Naive thymus-derived CD4-positive, alpha-beta T cell (primary cell): Measurements from ENCODE around the gene MLNR. TPM values are rescaled to one million over a fixed set of nuclear protein-coding genes. Genes with fewer than 3 reads are reported as not detected.

ENCODE experiments used
- ATAC-seq: fragments of 150-1000 bp; cut with Tn5 transposase; 2 replicates; pipeline ENCODE4 v1.10.0; 2021; ENCODE audit warnings: mild to moderate bottlenecking, moderate library complexity
- CTCF ChIA-PET: fragments of 350-600 bp; sonication (Branson Sonifier 250); formaldehyde crosslinking; loops from one replicate; lab custom pipeline; 2021; ENCODE audit warnings: antibody characterized with exemption; lab: Charles Lee
- POLR2A ChIA-PET: fragments of 350-600 bp; sonication (Branson Sonifier 250); formaldehyde crosslinking; loops from one replicate; lab custom pipeline; 2021; ENCODE audit warnings: antibody characterized with exemption, inconsistent platforms; lab: Charles Lee
- DNase-seq, 9 donors: peaks; one replicate each; pipeline versions ENCODE4 v3.0.0 to v3.0.0-alpha.2; 2020 to 2022; ENCODE audit warnings: mixed read lengths in 1 of 9
- H3K27ac ChIP-seq: one replicate; pipeline ENCODE4 v1.7.0; 2013; ENCODE audit warnings: mild to moderate bottlenecking, low read depth, low read length, moderate library complexity
- H3K27me3 ChIP-seq, 2 donors: one replicate each; pipeline ENCODE4 v1.7.0; 2013; ENCODE audit warnings: low read length in 2 of 2, mild to moderate bottlenecking in 2 of 2, moderate library complexity in 2 of 2; ENCODE audit not compliant: control insufficient read depth in 2 of 2, insufficient read depth in 2 of 2
- H3K36me3 ChIP-seq, 3 experiments: 1 replicate in 2 of 3; 2 replicates in 1 of 3; pipeline ENCODE4 v1.7.0; 2013; ENCODE audit warnings: low read length in 3 of 3, mild to moderate bottlenecking in 3 of 3, moderate library complexity in 1 of 3; ENCODE audit not compliant: insufficient read depth in 3 of 3, control insufficient read depth in 2 of 3
- H3K4me1 ChIP-seq, 2 donors: one replicate each; pipeline ENCODE4 v1.7.0; 2013; ENCODE audit warnings: low read length in 2 of 2, mild to moderate bottlenecking in 2 of 2, moderate library complexity in 1 of 2; ENCODE audit not compliant: control insufficient read depth in 2 of 2, insufficient read depth in 2 of 2
- H3K4me3 ChIP-seq: 2 replicates; pipeline ENCODE4 v1.7.0; 2013; ENCODE audit warnings: mild to moderate bottlenecking, low read length
- H3K9me3 ChIP-seq, 3 experiments: 1 replicate in 2 of 3; 2 replicates in 1 of 3; pipeline ENCODE4 v1.7.0; 2013; ENCODE audit warnings: low read length in 3 of 3; ENCODE audit not compliant: control insufficient read depth in 2 of 3
- H3K27ac Mint-ChIP-seq, 9 donors: one replicate each; pipeline ENCODE4 v1.8.0; 2020 to 2022; ENCODE audit warnings: mixed read lengths in 9 of 9, mild to moderate bottlenecking in 8 of 9, moderate library complexity in 5 of 9, inconsistent platforms in 2 of 9
- H3K27me3 Mint-ChIP-seq, 5 donors: one replicate each; pipeline ENCODE4 v1.8.0; 2021 to 2022; ENCODE audit warnings: mixed read lengths in 5 of 5, mild to moderate bottlenecking in 1 of 5
- H3K36me3 Mint-ChIP-seq, 5 donors: one replicate each; pipeline ENCODE4 v1.8.0; 2020 to 2022; ENCODE audit warnings: mixed read lengths in 5 of 5, mild to moderate bottlenecking in 3 of 5, inconsistent platforms in 1 of 5
- H3K4me1 Mint-ChIP-seq, 7 donors: one replicate each; pipeline ENCODE4 v1.8.0; 2020 to 2022; ENCODE audit warnings: mixed read lengths in 7 of 7, mild to moderate bottlenecking in 3 of 7, inconsistent platforms in 1 of 7
- H3K4me3 Mint-ChIP-seq, 10 donors: one replicate each; pipeline ENCODE4 v1.8.0; 2020 to 2022; ENCODE audit warnings: mild to moderate bottlenecking in 10 of 10, mixed read lengths in 10 of 10, moderate library complexity in 6 of 10, inconsistent platforms in 2 of 10
- H3K9me3 Mint-ChIP-seq, 11 donors: one replicate each; pipeline ENCODE4 v1.8.0; 2020 to 2022; ENCODE audit warnings: mixed read lengths in 11 of 11, mild to moderate bottlenecking in 4 of 11, inconsistent platforms in 1 of 11, moderate library complexity in 1 of 11
- intact Hi-C, 2 donors: fragments of 100-400 bp; cut with micrococcal nuclease; formaldehyde crosslinking; loops; one replicate each; pipeline ENCODE4 v1.15.1; 2023
- polyA plus RNA-seq, 2 donors: library from polyadenylated mRNA; unstranded; fragments of 300-500 nt; fragmentation: Illumina TruSeq; gene quantifications; one replicate each; pipeline ENCODE4 v1.2.3, GENCODE V29; 2021
- total RNA-seq, 6 experiments: library from RNA in 5 of 6; stranded (reverse) in 5 of 6; gene quantifications; 1 replicate in 5 of 6; 2 replicates in 1 of 6; pipeline ENCODE4 v1.2.3 and lab custom pipeline; 2021 to 2026

The MLNR gene
- not detected for total RNA-seq
- polyA plus RNA-seq = not detected
- not detected for total RNA-seq (lab: John Stamatoyannopoulos, UW)

GRCh38 chr13:49220036-49220855 is at the start of gene MLNR:
Gene MLNR, plus strand, starts transcription at chr13:49220338. Its CDS starts 0 bp downstream, at chr13:49220338.
- H3K36me3 Mint-ChIP-seq = peaks cover 4 to 16% (median 10%) of the 10 kb centered on the region in 5 donors
- peaks cover 0 to 13% (median 1%) of the 10 kb centered on the region in 11 donors for H3K9me3 Mint-ChIP-seq
- no peak within 1 kb of the TSS for H3K27ac Mint-ChIP-seq
- no peaks in the 10 kb centered on the region for H3K36me3 ChIP-seq
- ChIA-PET POLR2A (interaction anchor here (0.6 kb wide), 1 partner anchor 39 kb away, joined by 3 read pairs; no protein-coding TSS in a partner anchor), CTCF (no interaction called here)
- H3K4me3 ChIP-seq = peak within 1 kb of the TSS; percentile 43
- peaks cover 50 to 73% (median 55%) of the 10 kb centered on the region in 5 donors for H3K27me3 Mint-ChIP-seq
- intact Hi-C loops = no loop called here
- peaks cover 10 to 26% (median 14%) of the 10 kb centered on the region in 7 donors for H3K4me1 Mint-ChIP-seq
- H3K27me3 ChIP-seq = peaks cover 3 to 12% of the 10 kb centered on the region in 2 donors
- H3K4me3 Mint-ChIP-seq = peak within 1 kb of the TSS; percentile 44 to 80 (median 74)
- H3K27ac ChIP-seq = no peak within 1 kb of the TSS
- peaks cover 1 to 2% of the 10 kb centered on the region in 2 donors for H3K4me1 ChIP-seq
- DNase-seq (peak in 8 of 9 donors; percentile 17 to 41 (median 37)), ATAC-seq (peak; percentile 84)
- H3K9me3 ChIP-seq = no peaks in the 10 kb centered on the region

- Histone ChIP-seq H3K27ac (no peak overlapping the region), H3K36me3 (peaks cover 0 to 38% (median 14%) of the 10 kb centered on the region in 3 experiments), H3K27me3 (no peaks in the 10 kb centered on the region), H3K9me3 (no peaks in the 10 kb centered on the region), H3K4me1 (no peaks in the 10 kb centered on the region), H3K4me3 (no peak overlapping the region)
- no peaks in the 10 kb centered on the region for H3K9me3 Mint-ChIP-seq
- peaks cover 13 to 66% (median 40%) of the 10 kb centered on the region in 5 donors for H3K36me3 Mint-ChIP-seq
- ChIA-PET POLR2A (no interaction called here), CTCF (no interaction called here)
- intact Hi-C loops = loop anchor here in 1 of 2 donors (1.0 kb wide), 1 partner anchor 8 kb away; no protein-coding TSS in a partner anchor
- ATAC-seq (no peak), DNase-seq (no peak)
- H3K4me3 Mint-ChIP-seq = no peak overlapping the region
- H3K27me3 Mint-ChIP-seq = no peaks in the 10 kb centered on the region
- H3K27ac Mint-ChIP-seq = no peak overlapping the region
- H3K4me1 Mint-ChIP-seq = peaks cover 0 to 10% (median 3%) of the 10 kb centered on the region in 7 donors
Observed at GRCh38 chr13:49171359-49171758, 48.8 kb upstream of the MLNR start.

GRCh38 chr13:49183672-49184325 is 36.3 kb upstream of the MLNR start:
- Histone ChIP-seq H3K27me3 (no peaks in the 10 kb centered on the region), H3K36me3 (peaks cover 0 to 42% (median 15%) of the 10 kb centered on the region in 3 experiments), H3K4me3 (no peak overlapping the region), H3K9me3 (no peaks in the 10 kb centered on the region), H3K4me1 (no peaks in the 10 kb centered on the region), H3K27ac (no peak overlapping the region)
- intact Hi-C loops = loop anchor here in 1 of 2 donors (5.0 kb wide), 1 partner anchor 36 kb away; no protein-coding TSS in a partner anchor
- Mint-ChIP-seq H3K27ac (no peak overlapping the region), H3K36me3 (peaks cover 20 to 55% (median 35%) of the 10 kb centered on the region in 5 donors), H3K27me3 (no peaks in the 10 kb centered on the region), H3K9me3 (peaks cover 0 to 2% (median 0%) of the 10 kb centered on the region in 11 donors), H3K4me3 (no peak overlapping the region), H3K4me1 (peaks cover 0 to 16% (median 0%) of the 10 kb centered on the region in 7 donors)
- no peak for ATAC-seq
- ChIA-PET POLR2A (interaction anchor here (0.9 kb wide), 1 partner anchor 18 kb away, joined by 3 read pairs; no protein-coding TSS in a partner anchor), CTCF (no interaction called here)
- no peak for DNase-seq

GRCh38 chr13:49184621-49185020 is 35.5 kb upstream of the MLNR start:
- Mint-ChIP-seq H3K4me1 (peaks cover 0 to 16% (median 0%) of the 10 kb centered on the region in 7 donors), H3K4me3 (no peak overlapping the region), H3K27ac (peak overlapping the region in 2 of 9 donors; percentile 19 to 23), H3K36me3 (peaks cover 18 to 50% (median 32%) of the 10 kb centered on the region in 5 donors), H3K9me3 (peaks cover 0 to 2% (median 0%) of the 10 kb centered on the region in 11 donors), H3K27me3 (no peaks in the 10 kb centered on the region)
- no peak for ATAC-seq
- peaks cover 0 to 47% (median 16%) of the 10 kb centered on the region in 3 experiments for H3K36me3 ChIP-seq
- no peaks in the 10 kb centered on the region for H3K27me3 ChIP-seq
- CTCF ChIA-PET = no interaction called here
- intact Hi-C loops = loop anchor here in 1 of 2 donors (5.0 kb wide), 1 partner anchor 37 kb away; no protein-coding TSS in a partner anchor
- no peak overlapping the region for H3K4me3 ChIP-seq
- H3K27ac ChIP-seq = no peak overlapping the region
- no peak for DNase-seq
- POLR2A ChIA-PET = interaction anchor here (0.9 kb wide), 1 partner anchor 17 kb away, joined by 3 read pairs; no protein-coding TSS in a partner anchor
- H3K9me3 ChIP-seq = no peaks in the 10 kb centered on the region
- no peaks in the 10 kb centered on the region for H3K4me1 ChIP-seq

GRCh38 chr13:49185264-49185663 is 34.9 kb upstream of the MLNR start:
- Histone ChIP-seq H3K4me1 (no peaks in the 10 kb centered on the region), H3K4me3 (no peak overlapping the region), H3K27ac (no peak overlapping the region), H3K27me3 (no peaks in the 10 kb centered on the region), H3K9me3 (no peaks in the 10 kb centered on the region), H3K36me3 (peaks cover 0 to 47% (median 16%) of the 10 kb centered on the region in 3 experiments)
- H3K27ac Mint-ChIP-seq = peak overlapping the region in 3 of 9 donors; percentile 25 to 76 (median 56)
- intact Hi-C loops = no loop called here
- H3K27me3 Mint-ChIP-seq = no peaks in the 10 kb centered on the region
- H3K4me1 Mint-ChIP-seq = peaks cover 0 to 16% (median 0%) of the 10 kb centered on the region in 7 donors
- peaks cover 0 to 2% (median 0%) of the 10 kb centered on the region in 11 donors for H3K9me3 Mint-ChIP-seq
- ChIA-PET CTCF (no interaction called here), POLR2A (interaction anchor here (0.5 kb wide), 1 partner anchor 257 kb away, joined by 3 read pairs; no protein-coding TSS in a partner anchor)
- DNase-seq (no peak), ATAC-seq (no peak)
- peaks cover 18 to 46% (median 30%) of the 10 kb centered on the region in 5 donors for H3K36me3 Mint-ChIP-seq
- H3K4me3 Mint-ChIP-seq = no peak overlapping the region

- Mint-ChIP-seq H3K27ac (peak overlapping the region in 5 of 9 donors; percentile 4 to 63 (median 47)), H3K4me3 (no peak overlapping the region), H3K36me3 (peaks cover 14 to 36% (median 24%) of the 10 kb centered on the region in 5 donors), H3K9me3 (peaks cover 0 to 2% (median 0%) of the 10 kb centered on the region in 11 donors), H3K4me1 (peaks cover 0 to 16% (median 5%) of the 10 kb centered on the region in 7 donors), H3K27me3 (no peaks in the 10 kb centered on the region)
- ATAC-seq (no peak), DNase-seq (no peak)
- no peak overlapping the region for H3K4me3 ChIP-seq
- POLR2A ChIA-PET = interaction anchor here (1.6 kb wide), 1 partner anchor 215 kb away, joined by 4 read pairs; the partner anchor contains the start of gene FNDC3A
- H3K27ac ChIP-seq = no peak overlapping the region
- no peaks in the 10 kb centered on the region for H3K27me3 ChIP-seq
- H3K36me3 ChIP-seq = peaks cover 0 to 44% (median 25%) of the 10 kb centered on the region in 3 experiments
- CTCF ChIA-PET = interaction anchor here (0.7 kb wide), 1 partner anchor 22 kb away, joined by 3 read pairs; no protein-coding TSS in a partner anchor
- intact Hi-C loops = no loop called here
- H3K4me1 ChIP-seq = no peaks in the 10 kb centered on the region
- H3K9me3 ChIP-seq = no peaks in the 10 kb centered on the region
Observed at GRCh38 chr13:49190901-49191300, 29.2 kb upstream of the MLNR start.
